A549 (cell line): ENCODE measurements around the gene GPD2. TPM values are rescaled to one million over a fixed set of nuclear protein-coding genes. Genes with fewer than 3 reads are reported as not detected.

ENCODE experiments used
- ATAC-seq, 2 experiments: fragments of 200-7000 bp in 1 of 2; fragments of >200 bp in 1 of 2; cut with Nextera tagmentation in 1 of 2; cut with Tn5 transposase in 1 of 2; 3 replicates each; pipeline versions ENCODE4 v1.8.0 to v1.9.1; 2018 to 2020; ENCODE audit warnings: mild to moderate bottlenecking in 1 of 2, moderate library complexity in 1 of 2
- CTCF ChIA-PET: fragments of 300-600 bp; sonication (Branson Sonifier 250); formaldehyde crosslinking; extraction: SDS; loops from one replicate; lab custom pipeline; 2021; ENCODE audit warnings: antibody characterized with exemption, inconsistent platforms; lab: Yijun Ruan, JAX
- POLR2A ChIA-PET: fragments of 350-600 bp; formaldehyde crosslinking; extraction: SDS; loops from one replicate; lab custom pipeline; 2021; ENCODE audit warnings: antibody characterized with exemption, inconsistent platforms; lab: Yijun Ruan, JAX
- DNase-seq, 2 experiments: peaks; one replicate each; pipeline versions ENCODE4 v3.0.0 to v3.0.0-alpha.2; 2011 to 2016; ENCODE audit warnings: low read depth in 1 of 2, low spot score in 1 of 2
- FAIRE-seq: peaks from 2 replicates; lab custom pipeline; 2011; peaks lifted over from hg19 to GRCh38; lab: Jason Lieb, UNC
- H3K27ac ChIP-seq, 2 experiments: fragments of >200 bp; sonication (Bioruptor Twin); formaldehyde crosslinking; 3 replicates each; pipeline ENCODE4 v1.5.1; 2016 to 2017
- H3K4me1 ChIP-seq: fragments of >200 bp; sonication (Bioruptor Twin); formaldehyde crosslinking; 3 replicates; pipeline ENCODE4 v1.6.1; 2016
- H3K4me2 ChIP-seq: fragments of >200 bp; sonication (Bioruptor Twin); formaldehyde crosslinking; 3 replicates; pipeline ENCODE4 v1.6.1; 2016
- H3K4me3 ChIP-seq: fragments of >200 bp; sonication (Bioruptor Twin); formaldehyde crosslinking; 3 replicates; pipeline ENCODE4 v1.5.1; 2016
- H3K9me3 ChIP-seq: fragments of >200 bp; sonication (Bioruptor Twin); formaldehyde crosslinking; 3 replicates; pipeline ENCODE4 v1.6.1; 2016
- BHLHE40 ChIP-seq: IDR thresholded peaks from 2 replicates; pipeline ENCODE4 v1.6.1; 2012; ENCODE audit warnings: low read depth, low read length, inconsistent platforms
- CEBPB ChIP-seq, 2 experiments: fragments of >200 bp in 1 of 2; sonication (Bioruptor Twin) in 1 of 2; formaldehyde crosslinking in 1 of 2; IDR thresholded peaks; 2 replicates each; pipeline ENCODE4 v1.6.1; 2012 to 2016
- CHD2 ChIP-seq: fragments of 150-350 bp; IDR thresholded peaks from 2 replicates; pipeline ENCODE4 v1.6.1; 2014; ENCODE audit warnings: low read length; ENCODE audit not compliant: partially characterized antibody
- EHMT2 ChIP-seq: fragments of 200-600 bp; sonication (generic); IDR thresholded peaks from 2 replicates; pipeline ENCODE4 v1.6.1; 2016; ENCODE audit warnings: antibody characterized with exemption, low read depth, mild to moderate bottlenecking, moderate library complexity
- EP300 ChIP-seq, 2 experiments: fragments of >200 bp; sonication (Bioruptor Twin); formaldehyde crosslinking; IDR thresholded peaks; 2 replicates in 1 of 2; 3 replicates in 1 of 2; pipeline ENCODE4 v1.6.1; 2016 to 2017
- FOSB ChIP-seq: fragments of 250-450 bp; sonication (Bioruptor Pico); IDR thresholded peaks from 2 replicates; pipeline ENCODE4 v1.5.0; 2020; ENCODE audit warnings: mild to moderate bottlenecking, moderate library complexity
- GATA3 ChIP-seq: IDR thresholded peaks from 2 replicates; pipeline ENCODE4 v1.6.1; 2012; ENCODE audit warnings: borderline replicate concordance
- HDAC2 ChIP-seq: fragments of 200-600 bp; sonication (generic); IDR thresholded peaks from 2 replicates; pipeline ENCODE4 v1.6.1; 2016
- JUNB ChIP-seq: fragments of >200 bp; sonication (Bioruptor Twin); formaldehyde crosslinking; IDR thresholded peaks from 2 replicates; pipeline ENCODE4 v1.6.1; 2016
- KDM1A ChIP-seq: fragments of 200-600 bp; sonication (generic); IDR thresholded peaks from 2 replicates; pipeline ENCODE4 v1.6.1; 2016; ENCODE audit warnings: low read depth, mild to moderate bottlenecking
- KDM5A ChIP-seq: fragments of 200-600 bp; sonication (generic); IDR thresholded peaks from 2 replicates; pipeline ENCODE4 v1.6.1; 2016; ENCODE audit warnings: antibody characterized with exemption, mild to moderate bottlenecking
- MYC ChIP-seq: IDR thresholded peaks from 2 replicates; pipeline ENCODE4 v1.6.1; 2012; ENCODE audit warnings: mild to moderate bottlenecking, inconsistent platforms, low read length, improper control_type of control experiment, borderline replicate concordance
- NFE2L2 ChIP-seq: fragments of 150-350 bp; conservative IDR thresholded peaks from 2 replicates; pipeline ENCODE4 v1.6.1; 2014; ENCODE audit warnings: low read length
- NPAS2 ChIP-seq: fragments of 250-450 bp; sonication (Bioruptor Pico); IDR thresholded peaks from 2 replicates; pipeline ENCODE4 v1.8.0; 2022; ENCODE audit warnings: mild to moderate bottlenecking, moderate library complexity, borderline replicate concordance
- POLR2AphosphoS2 ChIP-seq: conservative IDR thresholded peaks from 2 replicates; pipeline ENCODE4 v1.6.1; 2012; ENCODE audit warnings: low read length, improper control_type of control experiment, inconsistent platforms
- RAD21 ChIP-seq, 2 experiments: fragments of >200 bp in 1 of 2; sonication (Bioruptor Twin) in 1 of 2; formaldehyde crosslinking in 1 of 2; IDR thresholded peaks in 1 of 2; conservative IDR thresholded peaks in 1 of 2; 2 replicates in 1 of 2; 3 replicates in 1 of 2; pipeline ENCODE4 v1.6.1; 2012 to 2018; ENCODE audit warnings: inconsistent platforms in 1 of 2
- RARB ChIP-seq: fragments of 250-450 bp; sonication (Bioruptor Pico); IDR thresholded peaks from 2 replicates; pipeline ENCODE4 v1.8.0; 2021; ENCODE audit warnings: mild to moderate bottlenecking, moderate library complexity
- RCOR1 ChIP-seq: fragments of 150-350 bp; IDR thresholded peaks from 2 replicates; pipeline ENCODE4 v1.6.1; 2014; ENCODE audit warnings: antibody characterized with exemption, low read length, low read depth
- RFX5 ChIP-seq: fragments of 450-650 bp; IDR thresholded peaks from 2 replicates; pipeline ENCODE4 v1.7.1; 2014; ENCODE audit warnings: antibody characterized with exemption, mild to moderate bottlenecking, moderate library complexity
- SREBF2 ChIP-seq: fragments of 450-650 bp; IDR thresholded peaks from 2 replicates; pipeline ENCODE4 v1.6.1; 2014; ENCODE audit warnings: mild to moderate bottlenecking, moderate library complexity
- USF2 ChIP-seq: fragments of 450-650 bp; IDR thresholded peaks from 2 replicates; pipeline ENCODE4 v1.6.1; 2014; ENCODE audit warnings: antibody characterized with exemption
- ZC3H11A ChIP-seq: fragments of 450-650 bp; IDR thresholded peaks from 2 replicates; pipeline ENCODE4 v1.6.1; 2014; ENCODE audit warnings: antibody characterized with exemption, mild to moderate bottlenecking
- ZSCAN20 ChIP-seq: fragments of 250-450 bp; sonication (Bioruptor Pico); IDR thresholded peaks from 2 replicates; pipeline ENCODE4 v1.8.0; 2022; ENCODE audit warnings: mild to moderate bottlenecking, moderate library complexity
- WGBS: methylation state at CpG from one replicate; pipeline ENCODE4 v1.1.6; 2017; ENCODE audit errors: missing lambda C conversion rate; 5-methylcytosine and 5-hydroxymethylcytosine counted together
- polyA plus RNA-seq, 4 experiments: library from polyadenylated mRNA; depleted of rRNA in 3 of 4; stranded (reverse); fragments of >200 nt; fragmentation: RNase III in 1 of 4; extraction: RNeasy Plus Mini Kit Qiagen cat#74134 plus additional on column Dnase treatment in 1 of 4; gene quantifications; 2 replicates in 3 of 4; 3 replicates in 1 of 4; pipeline ENCODE4 v1.2.3, GENCODE V29; 2011 to 2017
- TF ChIP-seq, protein P1 (sequence below): fragments of 200-600 bp; sonication (generic); IDR thresholded peaks from 2 replicates; pipeline ENCODE4 v1.6.1; 2016; ENCODE audit warnings: antibody characterized with exemption, mild to moderate bottlenecking, moderate library complexity
- TF ChIP-seq, protein P2 (sequence below): fragments of >200 bp; sonication (Bioruptor Twin); formaldehyde crosslinking; IDR thresholded peaks from 3 replicates; pipeline ENCODE4 v1.5.1; 2016
- TF ChIP-seq, protein P3 (sequence below): IDR thresholded peaks from 2 replicates; pipeline ENCODE4 v1.6.1; 2012
- TF ChIP-seq, protein P4 (sequence below): fragments of >200 bp; sonication (Bioruptor Twin); formaldehyde crosslinking; IDR thresholded peaks from 3 replicates; pipeline ENCODE4 v1.6.1; 2016
- TF ChIP-seq, protein P5 (sequence below): fragments of 150-350 bp; IDR thresholded peaks from 2 replicates; pipeline ENCODE4 v1.6.1; 2014; ENCODE audit warnings: low read depth, mild to moderate bottlenecking, low read length

GPD2 gene
- polyA plus RNA-seq, 2 of the 4 experiments (the other 2 are of a cell fraction), result 26.6 to 39.6 TPM

GRCh38 chr2:156513219-156513618 lies 77.0 kb downstream of the GPD2 start (continued):
- TF ChIP-seq, protein P1, sequence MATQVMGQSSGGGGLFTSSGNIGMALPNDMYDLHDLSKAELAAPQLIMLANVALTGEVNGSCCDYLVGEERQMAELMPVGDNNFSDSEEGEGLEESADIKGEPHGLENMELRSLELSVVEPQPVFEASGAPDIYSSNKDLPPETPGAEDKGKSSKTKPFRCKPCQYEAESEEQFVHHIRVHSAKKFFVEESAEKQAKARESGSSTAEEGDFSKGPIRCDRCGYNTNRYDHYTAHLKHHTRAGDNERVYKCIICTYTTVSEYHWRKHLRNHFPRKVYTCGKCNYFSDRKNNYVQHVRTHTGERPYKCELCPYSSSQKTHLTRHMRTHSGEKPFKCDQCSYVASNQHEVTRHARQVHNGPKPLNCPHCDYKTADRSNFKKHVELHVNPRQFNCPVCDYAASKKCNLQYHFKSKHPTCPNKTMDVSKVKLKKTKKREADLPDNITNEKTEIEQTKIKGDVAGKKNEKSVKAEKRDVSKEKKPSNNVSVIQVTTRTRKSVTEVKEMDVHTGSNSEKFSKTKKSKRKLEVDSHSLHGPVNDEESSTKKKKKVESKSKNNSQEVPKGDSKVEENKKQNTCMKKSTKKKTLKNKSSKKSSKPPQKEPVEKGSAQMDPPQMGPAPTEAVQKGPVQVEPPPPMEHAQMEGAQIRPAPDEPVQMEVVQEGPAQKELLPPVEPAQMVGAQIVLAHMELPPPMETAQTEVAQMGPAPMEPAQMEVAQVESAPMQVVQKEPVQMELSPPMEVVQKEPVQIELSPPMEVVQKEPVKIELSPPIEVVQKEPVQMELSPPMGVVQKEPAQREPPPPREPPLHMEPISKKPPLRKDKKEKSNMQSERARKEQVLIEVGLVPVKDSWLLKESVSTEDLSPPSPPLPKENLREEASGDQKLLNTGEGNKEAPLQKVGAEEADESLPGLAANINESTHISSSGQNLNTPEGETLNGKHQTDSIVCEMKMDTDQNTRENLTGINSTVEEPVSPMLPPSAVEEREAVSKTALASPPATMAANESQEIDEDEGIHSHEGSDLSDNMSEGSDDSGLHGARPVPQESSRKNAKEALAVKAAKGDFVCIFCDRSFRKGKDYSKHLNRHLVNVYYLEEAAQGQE, result no peak
- no peak for TF ChIP-seq NPAS2 (CRISPR knock-in tag)
- no peak for TF ChIP-seq EHMT2
- no peak for TF ChIP-seq ZSCAN20
- TF ChIP-seq GATA3, result no peak
- no peak for TF ChIP-seq RAD21 (conservative IDR thresholded peaks at IDR 0.05 in 1 of 2, IDR thresholded peaks at IDR 0.05 in 1 of 2)
- TF ChIP-seq KDM5A, result no peak
- no peak for TF ChIP-seq RARB (CRISPR knock-in tag)
- TF ChIP-seq RCOR1, result no peak

- no peak overlapping the region for H3K27ac ChIP-seq
- no peak for DNase-seq
- TF ChIP-seq KDM1A, result no peak
- TF ChIP-seq CHD2, result no peak
- no peak for TF ChIP-seq SREBF2
- TF ChIP-seq MYC, result no peak
- TF ChIP-seq, protein P2, sequence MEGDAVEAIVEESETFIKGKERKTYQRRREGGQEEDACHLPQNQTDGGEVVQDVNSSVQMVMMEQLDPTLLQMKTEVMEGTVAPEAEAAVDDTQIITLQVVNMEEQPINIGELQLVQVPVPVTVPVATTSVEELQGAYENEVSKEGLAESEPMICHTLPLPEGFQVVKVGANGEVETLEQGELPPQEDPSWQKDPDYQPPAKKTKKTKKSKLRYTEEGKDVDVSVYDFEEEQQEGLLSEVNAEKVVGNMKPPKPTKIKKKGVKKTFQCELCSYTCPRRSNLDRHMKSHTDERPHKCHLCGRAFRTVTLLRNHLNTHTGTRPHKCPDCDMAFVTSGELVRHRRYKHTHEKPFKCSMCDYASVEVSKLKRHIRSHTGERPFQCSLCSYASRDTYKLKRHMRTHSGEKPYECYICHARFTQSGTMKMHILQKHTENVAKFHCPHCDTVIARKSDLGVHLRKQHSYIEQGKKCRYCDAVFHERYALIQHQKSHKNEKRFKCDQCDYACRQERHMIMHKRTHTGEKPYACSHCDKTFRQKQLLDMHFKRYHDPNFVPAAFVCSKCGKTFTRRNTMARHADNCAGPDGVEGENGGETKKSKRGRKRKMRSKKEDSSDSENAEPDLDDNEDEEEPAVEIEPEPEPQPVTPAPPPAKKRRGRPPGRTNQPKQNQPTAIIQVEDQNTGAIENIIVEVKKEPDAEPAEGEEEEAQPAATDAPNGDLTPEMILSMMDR, result no peak
- no peak for TF ChIP-seq RFX5
- TF ChIP-seq KDM5A, result no peak
- no peak for TF ChIP-seq JUNB
- no peak for TF ChIP-seq RAD21 (conservative IDR thresholded peaks at IDR 0.05 in 1 of 2, IDR thresholded peaks at IDR 0.05 in 1 of 2)
- no peaks in the 10 kb centered on the region for H3K9me3 ChIP-seq
- no peaks in the 10 kb centered on the region for H3K4me1 ChIP-seq
- no peak for ATAC-seq
- no peak overlapping the region for H3K4me3 ChIP-seq
- ChIA-PET POLR2A (no interaction called here), CTCF (no interaction called here)
- H3K4me2 ChIP-seq, result no peak overlapping the region
- no peak for FAIRE-seq
Observed at GRCh38 chr2:156517419-156517818, 81.2 kb downstream of the GPD2 start.

- Histone ChIP-seq H3K27ac (no peak overlapping the region), H3K4me3 (no peak overlapping the region), H3K9me3 (no peaks in the 10 kb centered on the region), H3K4me1 (no peaks in the 10 kb centered on the region), H3K4me2 (no peak overlapping the region)
- ChIA-PET POLR2A (no interaction called here), CTCF (no interaction called here)
- DNase-seq, result no peak
- no peak for FAIRE-seq
- ATAC-seq, result no peak
- WGBS, result 93% methylated on average over 4 of the region's 4 CpGs
- TF ChIP-seq BHLHE40 (no peak), NFE2L2 (no peak), KDM1A (no peak), CEBPB (IDR thresholded peaks at IDR 0.05) (no peak), FOSB (CRISPR knock-in tag) (no peak), HDAC2 (no peak), RAD21 (conservative IDR thresholded peaks at IDR 0.05 in 1 of 2, IDR thresholded peaks at IDR 0.05 in 1 of 2) (no peak), POLR2AphosphoS2 (no peak), ZSCAN20 (no peak), EP300 (IDR thresholded peaks at IDR 0.05) (no peak), USF2 (no peak), ZC3H11A (no peak)
- TF ChIP-seq, protein P3, sequence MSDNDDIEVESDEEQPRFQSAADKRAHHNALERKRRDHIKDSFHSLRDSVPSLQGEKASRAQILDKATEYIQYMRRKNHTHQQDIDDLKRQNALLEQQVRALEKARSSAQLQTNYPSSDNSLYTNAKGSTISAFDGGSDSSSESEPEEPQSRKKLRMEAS, result no peak
- TF ChIP-seq, protein P4, sequence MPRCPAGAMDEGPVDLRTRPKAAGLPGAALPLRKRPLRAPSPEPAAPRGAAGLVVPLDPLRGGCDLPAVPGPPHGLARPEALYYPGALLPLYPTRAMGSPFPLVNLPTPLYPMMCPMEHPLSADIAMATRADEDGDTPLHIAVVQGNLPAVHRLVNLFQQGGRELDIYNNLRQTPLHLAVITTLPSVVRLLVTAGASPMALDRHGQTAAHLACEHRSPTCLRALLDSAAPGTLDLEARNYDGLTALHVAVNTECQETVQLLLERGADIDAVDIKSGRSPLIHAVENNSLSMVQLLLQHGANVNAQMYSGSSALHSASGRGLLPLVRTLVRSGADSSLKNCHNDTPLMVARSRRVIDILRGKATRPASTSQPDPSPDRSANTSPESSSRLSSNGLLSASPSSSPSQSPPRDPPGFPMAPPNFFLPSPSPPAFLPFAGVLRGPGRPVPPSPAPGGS, result no peak
- TF ChIP-seq, protein P5, sequence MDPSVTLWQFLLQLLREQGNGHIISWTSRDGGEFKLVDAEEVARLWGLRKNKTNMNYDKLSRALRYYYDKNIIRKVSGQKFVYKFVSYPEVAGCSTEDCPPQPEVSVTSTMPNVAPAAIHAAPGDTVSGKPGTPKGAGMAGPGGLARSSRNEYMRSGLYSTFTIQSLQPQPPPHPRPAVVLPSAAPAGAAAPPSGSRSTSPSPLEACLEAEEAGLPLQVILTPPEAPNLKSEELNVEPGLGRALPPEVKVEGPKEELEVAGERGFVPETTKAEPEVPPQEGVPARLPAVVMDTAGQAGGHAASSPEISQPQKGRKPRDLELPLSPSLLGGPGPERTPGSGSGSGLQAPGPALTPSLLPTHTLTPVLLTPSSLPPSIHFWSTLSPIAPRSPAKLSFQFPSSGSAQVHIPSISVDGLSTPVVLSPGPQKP, result no peak
Observed at GRCh38 chr2:156518138-156518537, 82.0 kb downstream of the GPD2 start.
